Naive thymus-derived CD8-positive, alpha-beta T cell (primary cell): Measurements from ENCODE around the gene LMBRD2. TPM values are rescaled to one million over a fixed set of nuclear protein-coding genes. Genes with fewer than 3 reads are reported as not detected.
"Not testable (repeated sequence)": the region's sequence is repeated elsewhere in the genome, so short reads cannot be mapped to it uniquely, and the experiment has no call there.

ENCODE experiments used
- ATAC-seq, 2 donors: fragments of 150-1000 bp; cut with Tn5 transposase in 1 of 2; sonication (Bioruptor Pico), chemical (Tn5 transposase) in 1 of 2; 1 replicate in 1 of 2; 2 replicates in 1 of 2; pipeline ENCODE4 v1.10.0; 2021; ENCODE audit warnings: mild to moderate bottlenecking in 2 of 2, moderate library complexity in 2 of 2
- POLR2A ChIA-PET: fragments of 350-600 bp; sonication (Branson Sonifier 250); formaldehyde crosslinking; loops from one replicate; lab custom pipeline; 2021; ENCODE audit warnings: antibody characterized with exemption; lab: Charles Lee
- DNase-seq, 10 donors: peaks; one replicate each; pipeline versions ENCODE4 v3.0.0 to v3.0.0-alpha.2; 2020 to 2022
- H3K27ac Mint-ChIP-seq, 10 donors: one replicate each; pipeline ENCODE4 v1.8.0; 2020 to 2022; ENCODE audit warnings: mild to moderate bottlenecking in 10 of 10, mixed read lengths in 10 of 10, moderate library complexity in 4 of 10, inconsistent platforms in 1 of 10
- H3K27me3 Mint-ChIP-seq, 5 donors: one replicate each; pipeline ENCODE4 v1.8.0; 2021 to 2022; ENCODE audit warnings: mixed read lengths in 5 of 5
- H3K36me3 Mint-ChIP-seq, 3 donors: one replicate each; pipeline ENCODE4 v1.8.0; 2020 to 2022; ENCODE audit warnings: mixed read lengths in 3 of 3, mild to moderate bottlenecking in 2 of 3, inconsistent platforms in 1 of 3
- H3K4me1 Mint-ChIP-seq, 4 donors: one replicate each; pipeline ENCODE4 v1.8.0; 2021 to 2022; ENCODE audit warnings: mixed read lengths in 4 of 4
- H3K4me3 Mint-ChIP-seq, 10 donors: one replicate each; pipeline ENCODE4 v1.8.0; 2020 to 2022; ENCODE audit warnings: mild to moderate bottlenecking in 10 of 10, mixed read lengths in 10 of 10, moderate library complexity in 6 of 10, inconsistent platforms in 1 of 10
- H3K9me3 Mint-ChIP-seq, 9 donors: one replicate each; pipeline ENCODE4 v1.8.0; 2020 to 2022; ENCODE audit warnings: mixed read lengths in 9 of 9, mild to moderate bottlenecking in 3 of 9, inconsistent platforms in 1 of 9, moderate library complexity in 1 of 9
- polyA plus RNA-seq, 3 donors: library from polyadenylated mRNA; unstranded; fragments of 300-500 nt; fragmentation: Illumina TruSeq; gene quantifications; one replicate each; pipeline ENCODE4 v1.2.3, GENCODE V29; 2021
- total RNA-seq, 8 experiments: library from RNA in 2 of 8; stranded (reverse) in 2 of 8; gene quantifications; one replicate each; pipeline ENCODE4 v1.2.3 and lab custom pipeline; 2021 to 2026

LMBRD2 gene
- total RNA-seq = 10 to 100 TPM; 15.6 to 16.5 TPM
- polyA plus RNA-seq = 1 to 10 TPM; 1.4 to 4.5 (median 2.6) TPM
- total RNA-seq (lab: John Stamatoyannopoulos, UW) = 10.8 to 43.8 (median 23.4) reads per million in 6 experiments

GRCh38 chr5:36151434-36152323 lies at the start of gene LMBRD2, which contains the start of gene SKP2:
Gene LMBRD2 (minus strand): TSS chr5:36151887. CDS start chr5:36143349, 8,538 bp downstream.
Gene SKP2 (plus strand): TSS chr5:36152111. CDS start chr5:36152263, 152 bp downstream.
- DNase-seq = peak; percentile 90 to 98 (median 96)
- ATAC-seq = peak; percentile 96 to 97
- Mint-ChIP-seq H3K4me3 (peak within 1 kb of the TSS; percentile 92 to 98 (median 96)), H3K4me1 (peaks cover 24 to 76% (median 67%) of the 10 kb centered on the region in 4 donors), H3K27ac (peak within 1 kb of the TSS; percentile 85 to 98 (median 94)), H3K36me3 (peaks cover 6 to 31% (median 9%) of the 10 kb centered on the region in 3 donors), H3K9me3 (no peaks in the 10 kb centered on the region), H3K27me3 (no peaks in the 10 kb centered on the region)
- POLR2A ChIA-PET = interaction anchor here (0.7 to 3.5 kb wide), 6 partner anchors 26 to 1236 kb away, joined by 3 to 41 read pairs (median 4); partner anchors contain the start of genes BRIX1, DNAJC21, NADK2 and NIPBL

- POLR2A ChIA-PET = interaction anchor here (1.1 kb wide), 1 partner anchor 42 kb away, joined by 3 read pairs; the partner anchor contains the start of gene NADK2
- Mint-ChIP-seq H3K36me3 (peaks cover 6 to 71% (median 17%) of the 10 kb centered on the region in 3 donors), H3K4me1 (no peaks in the 10 kb centered on the region), H3K4me3 (no peak overlapping the region), H3K27me3 (no peaks in the 10 kb centered on the region), H3K9me3 (no peaks in the 10 kb centered on the region), H3K27ac (no peak overlapping the region)
- ATAC-seq (no peak), DNase-seq (no peak)
These were observed 48.8 kb upstream of the LMBRD2 start for GRCh38 chr5:36200513-36200912.

GRCh38 chr5:36199620-36200019 lies 47.9 kb upstream of the LMBRD2 start:
- POLR2A ChIA-PET = interaction anchor here (1.1 kb wide), 1 partner anchor 42 kb away, joined by 3 read pairs; the partner anchor contains the start of gene NADK2
- Mint-ChIP-seq H3K9me3 (no peaks in the 10 kb centered on the region), H3K36me3 (peaks cover 6 to 72% (median 13%) of the 10 kb centered on the region in 3 donors)

GRCh38 chr5:36198783-36199182 lies 47.1 kb upstream of the LMBRD2 start:
- H3K9me3 Mint-ChIP-seq, H3K27me3 Mint-ChIP-seq, POLR2A ChIA-PET, H3K4me3 Mint-ChIP-seq, ATAC-seq, DNase-seq, H3K4me1 Mint-ChIP-seq: not testable (repeated sequence)
- Mint-ChIP-seq H3K27ac (peak overlapping the region in 2 of 10 donors; percentile 21 to 39), H3K36me3 (peaks cover 6 to 72% (median 17%) of the 10 kb centered on the region in 3 donors)

More at GRCh38 chr5:36199620-36200019, 47.9 kb upstream of the LMBRD2 start:
- Mint-ChIP-seq H3K27me3 (no peaks in the 10 kb centered on the region), H3K4me3 (no peak overlapping the region), H3K27ac (no peak overlapping the region), H3K4me1 (no peaks in the 10 kb centered on the region)
- no peak for ATAC-seq
- no peak for DNase-seq

GRCh38 chr5:36198281-36198680 lies 46.6 kb upstream of the LMBRD2 start:
- peak overlapping the region in 1 of 10 donors; percentile 59 for H3K27ac Mint-ChIP-seq
- POLR2A ChIA-PET = no interaction called here
- H3K27me3 Mint-ChIP-seq = no peaks in the 10 kb centered on the region
- H3K9me3 Mint-ChIP-seq = no peaks in the 10 kb centered on the region
- DNase-seq (no peak), ATAC-seq (no peak)
- H3K4me3 Mint-ChIP-seq = no peak overlapping the region
- peaks cover 6 to 71% (median 21%) of the 10 kb centered on the region in 3 donors for H3K36me3 Mint-ChIP-seq
- H3K4me1 Mint-ChIP-seq = no peaks in the 10 kb centered on the region

- peaks cover 17 to 72% (median 46%) of the 10 kb centered on the region in 3 donors for H3K36me3 Mint-ChIP-seq
- DNase-seq (no peak), ATAC-seq (no peak)
- POLR2A ChIA-PET = no interaction called here
- H3K27ac Mint-ChIP-seq = no peak overlapping the region
- H3K9me3 Mint-ChIP-seq = peaks cover 1 to 21% (median 9%) of the 10 kb centered on the region in 9 donors
- H3K4me3 Mint-ChIP-seq = no peak overlapping the region
- peaks cover 0 to 2% (median 0%) of the 10 kb centered on the region in 4 donors for H3K4me1 Mint-ChIP-seq
- no peaks in the 10 kb centered on the region for H3K27me3 Mint-ChIP-seq
These were observed 42.1 kb upstream of the LMBRD2 start for GRCh38 chr5:36193746-36194145.

- POLR2A ChIA-PET, H3K4me1 Mint-ChIP-seq, H3K27me3 Mint-ChIP-seq, H3K27ac Mint-ChIP-seq, DNase-seq, ATAC-seq, H3K4me3 Mint-ChIP-seq: not testable (repeated sequence)
- Mint-ChIP-seq H3K9me3 (peaks cover 0 to 28% (median 18%) of the 10 kb centered on the region in 9 donors), H3K36me3 (peaks cover 22 to 86% (median 69%) of the 10 kb centered on the region in 3 donors)
These were observed 32.7 kb upstream of the LMBRD2 start for GRCh38 chr5:36184408-36184807.

GRCh38 chr5:36181774-36182173 lies 30.1 kb upstream of the LMBRD2 start:
- no peaks in the 10 kb centered on the region for H3K27me3 Mint-ChIP-seq
- H3K4me3 Mint-ChIP-seq = no peak overlapping the region
- no peaks in the 10 kb centered on the region for H3K4me1 Mint-ChIP-seq
- DNase-seq (no peak), ATAC-seq (no peak)
- H3K36me3 Mint-ChIP-seq = peaks cover 6 to 86% (median 51%) of the 10 kb centered on the region in 3 donors
- H3K9me3 Mint-ChIP-seq = peaks cover 0 to 3% (median 0%) of the 10 kb centered on the region in 9 donors
- no peak overlapping the region for H3K27ac Mint-ChIP-seq
- POLR2A ChIA-PET = no interaction called here

GRCh38 chr5:36180556-36181350 lies 29.1 kb upstream of the LMBRD2 start:
- H3K27ac Mint-ChIP-seq = peak overlapping the region in 2 of 10 donors; percentile 13 to 15
- POLR2A ChIA-PET = no interaction called here
- DNase-seq = no peak
- H3K4me3 Mint-ChIP-seq = no peak overlapping the region
- H3K9me3 Mint-ChIP-seq = peaks cover 0 to under 1% (median 0%) of the 10 kb centered on the region in 9 donors
- H3K36me3 Mint-ChIP-seq = peaks cover 10 to 82% (median 43%) of the 10 kb centered on the region in 3 donors
- no peaks in the 10 kb centered on the region for H3K4me1 Mint-ChIP-seq
- ATAC-seq = no peak
- no peaks in the 10 kb centered on the region for H3K27me3 Mint-ChIP-seq

- no peak overlapping the region for H3K4me3 Mint-ChIP-seq
- peak overlapping the region in 2 of 10 donors; percentile 35 to 67 for H3K27ac Mint-ChIP-seq
- DNase-seq (no peak), ATAC-seq (no peak)
- H3K9me3 Mint-ChIP-seq = no peaks in the 10 kb centered on the region
- no peaks in the 10 kb centered on the region for H3K4me1 Mint-ChIP-seq
- no peaks in the 10 kb centered on the region for H3K27me3 Mint-ChIP-seq
- POLR2A ChIA-PET = no interaction called here
- H3K36me3 Mint-ChIP-seq = peaks cover 10 to 82% (median 37%) of the 10 kb centered on the region in 3 donors
These were observed 28.3 kb upstream of the LMBRD2 start for GRCh38 chr5:36179950-36180349.

- Mint-ChIP-seq H3K27me3 (no peaks in the 10 kb centered on the region), H3K4me1 (no peaks in the 10 kb centered on the region), H3K36me3 (peaks cover 10 to 90% (median 33%) of the 10 kb centered on the region in 3 donors), H3K9me3 (no peaks in the 10 kb centered on the region), H3K27ac (no peak overlapping the region), H3K4me3 (no peak overlapping the region)
- ATAC-seq (no peak), DNase-seq (no peak)
- POLR2A ChIA-PET = no interaction called here
These were observed 26.8 kb upstream of the LMBRD2 start for GRCh38 chr5:36178524-36178890.
